Measurements from ENCODE around the gene SLFN14. TPM values are rescaled to one million over a fixed set of nuclear protein-coding genes. Genes with fewer than 3 reads are reported as not detected.
A peak's percentile ranks its signal among the peaks of the same experiment; 100 is the strongest.

SLFN14 gene
- total and polyA plus RNA-seq, 2 experiments from 2014 or later = 0.10 TPM; not detected in 1

DNA sequence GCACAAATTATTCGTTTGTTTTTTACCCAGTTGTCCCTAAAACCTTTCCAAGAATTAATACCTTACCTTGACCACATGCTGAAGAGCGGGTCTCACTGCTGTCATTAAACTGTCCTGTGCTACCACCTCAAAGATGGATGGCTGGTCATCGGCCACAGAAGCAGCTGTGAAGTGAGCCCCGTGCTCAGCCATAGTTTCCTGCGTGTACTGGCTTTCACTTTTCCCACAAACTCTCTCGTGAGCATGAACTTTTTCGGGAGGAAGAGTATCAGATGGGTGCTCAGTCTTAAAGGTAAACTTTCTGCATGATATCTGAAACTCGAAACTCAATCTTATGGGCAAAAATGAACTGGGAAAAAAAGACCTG, 17.2 kb upstream of the SLFN14 start:
- H3K4me1 ChIP-seq (ENCODE audit: insufficient read depth) = peaks cover 3% of the 10 kb centered on the region; the same call in 1 of the 2 replicates
- Mint-ChIP-seq H3K27me3 (ENCODE audit: insufficient read depth, low read depth, poor library complexity) (no peaks in the 10 kb centered on the region), H3K4me3 (peak overlapping the region; percentile 99), H3K36me3 (ENCODE audit: low read depth) (no peaks in the 10 kb centered on the region; the same call in 1 of the 3 replicates), H3K27ac (peak overlapping the region; percentile 38; the same call in 1 of the 2 replicates), H3K9me3 (no peaks in the 10 kb centered on the region), H3K4me1 (no peaks in the 10 kb centered on the region; the same call in 2 of the 3 replicates)
- DNase-seq (ENCODE audit: low spot score) (no peak), ATAC-seq (no peak)
- H3K4me3 ChIP-seq = peak overlapping the region; percentile 76
- H4K20me1 ChIP-seq (replicated peaks; ENCODE audit: insufficient read depth) = no peaks in the 10 kb centered on the region
- H3K27me3 ChIP-seq (ENCODE audit: insufficient read depth) = no peaks in the 10 kb centered on the region
- 0 out of 2 replicates have a peak, but pooled peaks cover 4% of the 10 kb centered on the region for H3K79me2 ChIP-seq (replicated peaks; ENCODE audit: insufficient read depth)
- 0 out of 2 replicates have a peak, but pooled peaks cover 4% of the 10 kb centered on the region for H3F3A ChIP-seq (replicated peaks; ENCODE audit: low read depth)
- peak overlapping the region; percentile 82 for H3K4me2 ChIP-seq
- peak overlapping the region; percentile 44 for H2AFZ ChIP-seq
- H3K9me2 ChIP-seq (ENCODE audit: insufficient read depth) = no peaks in the 10 kb centered on the region
- no peak for TF ChIP-seq JUNB (IDR thresholded peaks at IDR 0.05; ENCODE audit: unreplicated experiment)
- TF ChIP-seq, protein P1, sequence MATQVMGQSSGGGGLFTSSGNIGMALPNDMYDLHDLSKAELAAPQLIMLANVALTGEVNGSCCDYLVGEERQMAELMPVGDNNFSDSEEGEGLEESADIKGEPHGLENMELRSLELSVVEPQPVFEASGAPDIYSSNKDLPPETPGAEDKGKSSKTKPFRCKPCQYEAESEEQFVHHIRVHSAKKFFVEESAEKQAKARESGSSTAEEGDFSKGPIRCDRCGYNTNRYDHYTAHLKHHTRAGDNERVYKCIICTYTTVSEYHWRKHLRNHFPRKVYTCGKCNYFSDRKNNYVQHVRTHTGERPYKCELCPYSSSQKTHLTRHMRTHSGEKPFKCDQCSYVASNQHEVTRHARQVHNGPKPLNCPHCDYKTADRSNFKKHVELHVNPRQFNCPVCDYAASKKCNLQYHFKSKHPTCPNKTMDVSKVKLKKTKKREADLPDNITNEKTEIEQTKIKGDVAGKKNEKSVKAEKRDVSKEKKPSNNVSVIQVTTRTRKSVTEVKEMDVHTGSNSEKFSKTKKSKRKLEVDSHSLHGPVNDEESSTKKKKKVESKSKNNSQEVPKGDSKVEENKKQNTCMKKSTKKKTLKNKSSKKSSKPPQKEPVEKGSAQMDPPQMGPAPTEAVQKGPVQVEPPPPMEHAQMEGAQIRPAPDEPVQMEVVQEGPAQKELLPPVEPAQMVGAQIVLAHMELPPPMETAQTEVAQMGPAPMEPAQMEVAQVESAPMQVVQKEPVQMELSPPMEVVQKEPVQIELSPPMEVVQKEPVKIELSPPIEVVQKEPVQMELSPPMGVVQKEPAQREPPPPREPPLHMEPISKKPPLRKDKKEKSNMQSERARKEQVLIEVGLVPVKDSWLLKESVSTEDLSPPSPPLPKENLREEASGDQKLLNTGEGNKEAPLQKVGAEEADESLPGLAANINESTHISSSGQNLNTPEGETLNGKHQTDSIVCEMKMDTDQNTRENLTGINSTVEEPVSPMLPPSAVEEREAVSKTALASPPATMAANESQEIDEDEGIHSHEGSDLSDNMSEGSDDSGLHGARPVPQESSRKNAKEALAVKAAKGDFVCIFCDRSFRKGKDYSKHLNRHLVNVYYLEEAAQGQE (IDR thresholded peaks at IDR 0.05; ENCODE audit: unreplicated experiment) = no peak
- TF ChIP-seq, protein P2, sequence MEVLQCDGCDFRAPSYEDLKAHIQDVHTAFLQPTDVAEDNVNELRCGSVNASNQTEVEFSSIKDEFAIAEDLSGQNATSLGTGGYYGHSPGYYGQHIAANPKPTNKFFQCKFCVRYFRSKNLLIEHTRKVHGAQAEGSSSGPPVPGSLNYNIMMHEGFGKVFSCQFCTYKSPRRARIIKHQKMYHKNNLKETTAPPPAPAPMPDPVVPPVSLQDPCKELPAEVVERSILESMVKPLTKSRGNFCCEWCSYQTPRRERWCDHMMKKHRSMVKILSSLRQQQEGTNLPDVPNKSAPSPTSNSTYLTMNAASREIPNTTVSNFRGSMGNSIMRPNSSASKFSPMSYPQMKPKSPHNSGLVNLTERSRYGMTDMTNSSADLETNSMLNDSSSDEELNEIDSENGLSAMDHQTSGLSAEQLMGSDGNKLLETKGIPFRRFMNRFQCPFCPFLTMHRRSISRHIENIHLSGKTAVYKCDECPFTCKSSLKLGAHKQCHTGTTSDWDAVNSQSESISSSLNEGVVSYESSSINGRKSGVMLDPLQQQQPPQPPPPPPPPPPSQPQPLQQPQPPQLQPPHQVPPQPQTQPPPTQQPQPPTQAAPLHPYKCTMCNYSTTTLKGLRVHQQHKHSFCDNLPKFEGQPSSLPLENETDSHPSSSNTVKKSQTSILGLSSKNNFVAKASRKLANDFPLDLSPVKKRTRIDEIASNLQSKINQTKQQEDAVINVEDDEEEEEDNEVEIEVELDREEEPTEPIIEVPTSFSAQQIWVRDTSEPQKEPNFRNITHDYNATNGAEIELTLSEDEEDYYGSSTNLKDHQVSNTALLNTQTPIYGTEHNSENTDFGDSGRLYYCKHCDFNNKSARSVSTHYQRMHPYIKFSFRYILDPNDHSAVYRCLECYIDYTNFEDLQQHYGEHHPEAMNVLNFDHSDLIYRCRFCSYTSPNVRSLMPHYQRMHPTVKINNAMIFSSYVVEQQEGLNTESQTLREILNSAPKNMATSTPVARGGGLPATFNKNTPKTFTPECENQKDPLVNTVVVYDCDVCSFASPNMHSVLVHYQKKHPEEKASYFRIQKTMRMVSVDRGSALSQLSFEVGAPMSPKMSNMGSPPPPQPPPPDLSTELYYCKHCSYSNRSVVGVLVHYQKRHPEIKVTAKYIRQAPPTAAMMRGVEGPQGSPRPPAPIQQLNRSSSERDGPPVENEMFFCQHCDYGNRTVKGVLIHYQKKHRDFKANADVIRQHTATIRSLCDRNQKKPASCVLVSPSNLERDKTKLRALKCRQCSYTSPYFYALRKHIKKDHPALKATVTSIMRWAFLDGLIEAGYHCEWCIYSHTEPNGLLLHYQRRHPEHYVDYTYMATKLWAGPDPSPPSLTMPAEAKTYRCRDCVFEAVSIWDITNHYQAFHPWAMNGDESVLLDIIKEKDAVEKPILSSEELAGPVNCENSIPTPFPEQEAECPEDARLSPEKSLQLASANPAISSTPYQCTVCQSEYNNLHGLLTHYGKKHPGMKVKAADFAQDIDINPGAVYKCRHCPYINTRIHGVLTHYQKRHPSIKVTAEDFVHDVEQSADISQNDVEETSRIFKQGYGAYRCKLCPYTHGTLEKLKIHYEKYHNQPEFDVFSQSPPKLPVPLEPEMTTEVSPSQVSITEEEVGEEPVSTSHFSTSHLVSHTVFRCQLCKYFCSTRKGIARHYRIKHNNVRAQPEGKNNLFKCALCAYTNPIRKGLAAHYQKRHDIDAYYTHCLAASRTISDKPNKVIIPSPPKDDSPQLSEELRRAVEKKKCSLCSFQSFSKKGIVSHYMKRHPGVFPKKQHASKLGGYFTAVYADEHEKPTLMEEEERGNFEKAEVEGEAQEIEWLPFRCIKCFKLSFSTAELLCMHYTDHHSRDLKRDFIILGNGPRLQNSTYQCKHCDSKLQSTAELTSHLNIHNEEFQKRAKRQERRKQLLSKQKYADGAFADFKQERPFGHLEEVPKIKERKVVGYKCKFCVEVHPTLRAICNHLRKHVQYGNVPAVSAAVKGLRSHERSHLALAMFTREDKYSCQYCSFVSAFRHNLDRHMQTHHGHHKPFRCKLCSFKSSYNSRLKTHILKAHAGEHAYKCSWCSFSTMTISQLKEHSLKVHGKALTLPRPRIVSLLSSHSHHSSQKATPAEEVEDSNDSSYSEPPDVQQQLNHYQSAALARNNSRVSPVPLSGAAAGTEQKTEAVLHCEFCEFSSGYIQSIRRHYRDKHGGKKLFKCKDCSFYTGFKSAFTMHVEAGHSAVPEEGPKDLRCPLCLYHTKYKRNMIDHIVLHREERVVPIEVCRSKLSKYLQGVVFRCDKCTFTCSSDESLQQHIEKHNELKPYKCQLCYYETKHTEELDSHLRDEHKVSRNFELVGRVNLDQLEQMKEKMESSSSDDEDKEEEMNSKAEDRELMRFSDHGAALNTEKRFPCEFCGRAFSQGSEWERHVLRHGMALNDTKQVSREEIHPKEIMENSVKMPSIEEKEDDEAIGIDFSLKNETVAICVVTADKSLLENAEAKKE (CRISPR knock-in tag; IDR thresholded peaks at IDR 0.05) = no peak
- TF ChIP-seq ZNF331 (CRISPR knock-in tag; IDR thresholded peaks at IDR 0.05; ENCODE audit: low read depth) = no peak
- no peak for TF ChIP-seq POLR2AphosphoS5 (IDR thresholded peaks at IDR 0.05; ENCODE audit: low read depth)
- TF ChIP-seq ZNF114 (CRISPR knock-in tag; IDR thresholded peaks at IDR 0.05) = no peak
- TF ChIP-seq, protein P3, sequence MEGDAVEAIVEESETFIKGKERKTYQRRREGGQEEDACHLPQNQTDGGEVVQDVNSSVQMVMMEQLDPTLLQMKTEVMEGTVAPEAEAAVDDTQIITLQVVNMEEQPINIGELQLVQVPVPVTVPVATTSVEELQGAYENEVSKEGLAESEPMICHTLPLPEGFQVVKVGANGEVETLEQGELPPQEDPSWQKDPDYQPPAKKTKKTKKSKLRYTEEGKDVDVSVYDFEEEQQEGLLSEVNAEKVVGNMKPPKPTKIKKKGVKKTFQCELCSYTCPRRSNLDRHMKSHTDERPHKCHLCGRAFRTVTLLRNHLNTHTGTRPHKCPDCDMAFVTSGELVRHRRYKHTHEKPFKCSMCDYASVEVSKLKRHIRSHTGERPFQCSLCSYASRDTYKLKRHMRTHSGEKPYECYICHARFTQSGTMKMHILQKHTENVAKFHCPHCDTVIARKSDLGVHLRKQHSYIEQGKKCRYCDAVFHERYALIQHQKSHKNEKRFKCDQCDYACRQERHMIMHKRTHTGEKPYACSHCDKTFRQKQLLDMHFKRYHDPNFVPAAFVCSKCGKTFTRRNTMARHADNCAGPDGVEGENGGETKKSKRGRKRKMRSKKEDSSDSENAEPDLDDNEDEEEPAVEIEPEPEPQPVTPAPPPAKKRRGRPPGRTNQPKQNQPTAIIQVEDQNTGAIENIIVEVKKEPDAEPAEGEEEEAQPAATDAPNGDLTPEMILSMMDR (conservative IDR thresholded peaks at IDR 0.05; ENCODE audit: low read depth in 2 of 2) = no peak
- no peak for TF ChIP-seq NANOG (IDR thresholded peaks at IDR 0.05; ENCODE audit: borderline replicate concordance)
- no peak for TF ChIP-seq EZH2 (IDR thresholded peaks at IDR 0.05; ENCODE audit: low read depth, unreplicated experiment)
- TF ChIP-seq CREB1 (CRISPR knock-in tag; IDR thresholded peaks at IDR 0.05; ENCODE audit: low read depth) = no peak
- no peak for TF ChIP-seq STAT1 (IDR thresholded peaks at IDR 0.05; ENCODE audit: unreplicated experiment)
- no peak for TF ChIP-seq EZH2phosphoT487 (IDR thresholded peaks at IDR 0.05; ENCODE audit: unreplicated experiment)
- TF ChIP-seq, protein P4, sequence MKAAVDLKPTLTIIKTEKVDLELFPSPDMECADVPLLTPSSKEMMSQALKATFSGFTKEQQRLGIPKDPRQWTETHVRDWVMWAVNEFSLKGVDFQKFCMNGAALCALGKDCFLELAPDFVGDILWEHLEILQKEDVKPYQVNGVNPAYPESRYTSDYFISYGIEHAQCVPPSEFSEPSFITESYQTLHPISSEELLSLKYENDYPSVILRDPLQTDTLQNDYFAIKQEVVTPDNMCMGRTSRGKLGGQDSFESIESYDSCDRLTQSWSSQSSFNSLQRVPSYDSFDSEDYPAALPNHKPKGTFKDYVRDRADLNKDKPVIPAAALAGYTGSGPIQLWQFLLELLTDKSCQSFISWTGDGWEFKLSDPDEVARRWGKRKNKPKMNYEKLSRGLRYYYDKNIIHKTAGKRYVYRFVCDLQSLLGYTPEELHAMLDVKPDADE (IDR thresholded peaks at IDR 0.05) = no peak
- H3K27ac ChIP-seq (ENCODE audit: low read depth) = no peak overlapping the region
- H3K36me3 ChIP-seq (ENCODE audit: insufficient read depth) = peaks cover 7% of the 10 kb centered on the region; the same call in 1 of the 2 replicates
